WTC11 (cell line): Measurements from ENCODE around the gene AEBP2. TPM values are rescaled to one million over a fixed set of nuclear protein-coding genes. Genes with fewer than 3 reads are reported as not detected.
A peak's percentile ranks its signal among the peaks of the same experiment; 100 is the strongest.
"Not testable (repeated sequence)": the region's sequence is repeated elsewhere in the genome, so short reads cannot be mapped to it uniquely, and the experiment has no call there.

Source experiments
- ATAC-seq: fragments of 200-7000 bp; cut with Tn5 transposase; 2 replicates; pipeline ENCODE4 v1.10.0; 2021; ENCODE audit warnings: mild to moderate bottlenecking, moderate library complexity
- CTCF ChIA-PET: fragments of 300-600 bp; sonication (Branson Sonifier 250); formaldehyde crosslinking; loops from one replicate; lab custom pipeline; 2021; ENCODE audit warnings: antibody characterized with exemption; lab: Charles Lee
- POLR2A ChIA-PET: fragments of 350-600 bp; sonication (Branson Sonifier 250); formaldehyde crosslinking; loops from one replicate; lab custom pipeline; 2021; ENCODE audit warnings: antibody characterized with exemption; lab: Charles Lee
- DNase-seq: peaks from one replicate; pipeline ENCODE4 v3.0.0; 2021; ENCODE audit warnings: low spot score
- H3K27ac Mint-ChIP-seq: 2 replicates; pipeline ENCODE4 v1.8.0; 2021; ENCODE audit warnings: mixed read lengths
- H3K27me3 Mint-ChIP-seq: 2 replicates; pipeline ENCODE4 v1.8.0; 2021; ENCODE audit warnings: low read depth, mild to moderate bottlenecking, moderate library complexity, mixed read lengths
- H3K36me3 Mint-ChIP-seq: 2 replicates; pipeline ENCODE4 v1.8.0; 2021; ENCODE audit warnings: mixed read lengths
- H3K4me1 Mint-ChIP-seq: 2 replicates; pipeline ENCODE4 v1.8.0; 2022; ENCODE audit warnings: mixed read lengths
- H3K4me3 Mint-ChIP-seq: 2 replicates; pipeline ENCODE4 v1.8.0; 2021; ENCODE audit warnings: mild to moderate bottlenecking, moderate library complexity, mixed read lengths
- H3K9me3 Mint-ChIP-seq: 2 replicates; pipeline ENCODE4 v1.8.0; 2021; ENCODE audit warnings: mixed read lengths
- ATF1 ChIP-seq: sonication (generic); formaldehyde crosslinking; IDR thresholded peaks from 2 replicates; pipeline ENCODE4 v1.8.1; 2023; ENCODE audit warnings: mild to moderate bottlenecking, moderate library complexity, missing genetic modification reagents
- ELF4 ChIP-seq: sonication (generic); formaldehyde crosslinking; IDR thresholded peaks from 2 replicates; pipeline ENCODE4 v1.8.1; 2022; ENCODE audit warnings: low read depth, mild to moderate bottlenecking, moderate library complexity, missing genetic modification reagents
- NR3C1 ChIP-seq: sonication (generic); formaldehyde crosslinking; conservative IDR thresholded peaks from 2 replicates; pipeline ENCODE4 v1.8.1; 2023; ENCODE audit warnings: low read depth, mild to moderate bottlenecking, missing genetic modification reagents
- PRRX2 ChIP-seq: fragments of 250-450 bp; sonication (Bioruptor Pico); IDR thresholded peaks from 2 replicates; pipeline ENCODE4 v1.8.0; 2021; ENCODE audit warnings: mild to moderate bottlenecking
- RORB ChIP-seq: fragments of 250-450 bp; sonication (Bioruptor Pico); IDR thresholded peaks from 2 replicates; pipeline ENCODE4 v1.9.0; 2021; ENCODE audit warnings: mild to moderate bottlenecking
- SP1 ChIP-seq: sonication (generic); formaldehyde crosslinking; conservative IDR thresholded peaks from 2 replicates; pipeline ENCODE4 v1.8.1; 2022; ENCODE audit warnings: missing genetic modification reagents
- TEAD4 ChIP-seq: sonication (generic); formaldehyde crosslinking; IDR thresholded peaks from 2 replicates; pipeline ENCODE4 v1.8.0; 2022; ENCODE audit warnings: mild to moderate bottlenecking, missing genetic modification reagents
- ZNF396 ChIP-seq: fragments of 250-450 bp; sonication (Bioruptor Pico); IDR thresholded peaks from 2 replicates; pipeline ENCODE4 v1.8.0; 2021; ENCODE audit warnings: mild to moderate bottlenecking, moderate library complexity, borderline replicate concordance
- total RNA-seq: library from RNA; stranded (reverse); gene quantifications from 3 replicates; pipeline ENCODE4 v1.2.3, GENCODE V29; 2021
- TF ChIP-seq, protein P1 (sequence below): fragments of 250-450 bp; sonication (Bioruptor Pico); IDR thresholded peaks from 2 replicates; pipeline ENCODE4 v1.9.0; 2021; ENCODE audit warnings: mild to moderate bottlenecking
- TF ChIP-seq, protein P2 (sequence below): fragments of 250-450 bp; sonication (Bioruptor Pico); conservative IDR thresholded peaks from 2 replicates; pipeline ENCODE4 v1.9.0; 2021; ENCODE audit warnings: mild to moderate bottlenecking
- TF ChIP-seq, protein P3 (sequence below): sonication (generic); formaldehyde crosslinking; IDR thresholded peaks from 2 replicates; pipeline ENCODE4 v1.8.1; 2023; ENCODE audit warnings: mild to moderate bottlenecking, moderate library complexity, missing genetic modification reagents
- TF ChIP-seq, protein P4 (sequence below): fragments of 250-450 bp; sonication (Bioruptor Pico); IDR thresholded peaks from 2 replicates; pipeline ENCODE4 v1.9.0; 2021; ENCODE audit warnings: mild to moderate bottlenecking, borderline replicate concordance
- TF ChIP-seq, protein P5 (sequence below): sonication (generic); formaldehyde crosslinking; IDR thresholded peaks from 2 replicates; pipeline ENCODE4 v1.8.1; 2022; ENCODE audit warnings: low read depth, mild to moderate bottlenecking, moderate library complexity, missing genetic modification reagents, borderline replicate concordance

Gene AEBP2
- total RNA-seq, 1 experiment from 2014 or later: 65.9 TPM

DNA sequence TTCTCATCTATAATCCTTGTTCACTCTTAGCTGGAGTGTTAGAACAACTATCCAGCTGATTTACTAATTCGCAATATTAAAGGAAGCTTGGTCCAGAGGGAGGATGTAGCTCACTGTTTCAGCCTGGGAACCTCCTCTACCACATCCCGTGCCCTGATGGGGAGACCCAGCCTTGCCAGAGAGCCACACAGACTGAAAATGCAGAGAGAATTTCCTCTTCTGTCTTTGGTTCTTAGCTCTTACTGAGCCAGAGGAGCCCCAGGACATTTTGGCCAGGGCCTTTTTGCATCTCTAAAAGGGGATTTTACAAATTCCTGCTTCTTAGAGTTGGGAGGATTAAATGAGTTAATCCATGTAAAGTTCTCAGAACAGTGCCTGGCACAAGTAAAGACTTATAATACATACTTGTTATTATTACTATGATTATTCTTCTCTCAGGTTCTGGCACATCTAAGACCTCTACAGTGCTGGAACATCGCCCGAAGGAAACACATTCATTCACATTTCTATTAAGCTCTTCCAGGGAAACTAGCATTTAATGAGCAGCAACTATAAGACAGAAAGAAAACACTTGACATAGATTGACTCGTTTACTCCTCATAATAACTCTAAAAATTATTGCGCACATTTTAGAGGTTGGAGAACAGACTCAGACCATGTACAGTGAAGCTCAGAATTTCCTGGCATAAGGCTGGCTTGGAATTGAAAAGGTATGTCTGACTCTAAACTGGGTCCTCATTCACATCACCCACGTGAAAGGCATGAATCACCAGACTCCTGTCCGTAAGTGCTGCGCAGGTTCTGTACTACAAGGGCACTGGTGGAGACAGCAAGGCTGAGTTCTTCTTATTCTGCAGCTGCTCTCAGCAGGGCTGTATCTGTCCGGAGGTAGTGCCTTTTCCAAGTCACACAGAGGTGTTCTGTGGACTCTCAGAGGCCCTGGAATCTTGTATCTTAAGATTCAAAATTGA is 27.8 kb upstream of the AEBP2 start (continued):
- TF ChIP-seq SP1 (CRISPR knock-in tag) (no peak), PRRX2 (no peak), ZNF396 (CRISPR knock-in tag) (no peak), ATF1 (CRISPR knock-in tag) (no peak), NR3C1 (CRISPR knock-in tag) (no peak)
- TF ChIP-seq, protein P1, sequence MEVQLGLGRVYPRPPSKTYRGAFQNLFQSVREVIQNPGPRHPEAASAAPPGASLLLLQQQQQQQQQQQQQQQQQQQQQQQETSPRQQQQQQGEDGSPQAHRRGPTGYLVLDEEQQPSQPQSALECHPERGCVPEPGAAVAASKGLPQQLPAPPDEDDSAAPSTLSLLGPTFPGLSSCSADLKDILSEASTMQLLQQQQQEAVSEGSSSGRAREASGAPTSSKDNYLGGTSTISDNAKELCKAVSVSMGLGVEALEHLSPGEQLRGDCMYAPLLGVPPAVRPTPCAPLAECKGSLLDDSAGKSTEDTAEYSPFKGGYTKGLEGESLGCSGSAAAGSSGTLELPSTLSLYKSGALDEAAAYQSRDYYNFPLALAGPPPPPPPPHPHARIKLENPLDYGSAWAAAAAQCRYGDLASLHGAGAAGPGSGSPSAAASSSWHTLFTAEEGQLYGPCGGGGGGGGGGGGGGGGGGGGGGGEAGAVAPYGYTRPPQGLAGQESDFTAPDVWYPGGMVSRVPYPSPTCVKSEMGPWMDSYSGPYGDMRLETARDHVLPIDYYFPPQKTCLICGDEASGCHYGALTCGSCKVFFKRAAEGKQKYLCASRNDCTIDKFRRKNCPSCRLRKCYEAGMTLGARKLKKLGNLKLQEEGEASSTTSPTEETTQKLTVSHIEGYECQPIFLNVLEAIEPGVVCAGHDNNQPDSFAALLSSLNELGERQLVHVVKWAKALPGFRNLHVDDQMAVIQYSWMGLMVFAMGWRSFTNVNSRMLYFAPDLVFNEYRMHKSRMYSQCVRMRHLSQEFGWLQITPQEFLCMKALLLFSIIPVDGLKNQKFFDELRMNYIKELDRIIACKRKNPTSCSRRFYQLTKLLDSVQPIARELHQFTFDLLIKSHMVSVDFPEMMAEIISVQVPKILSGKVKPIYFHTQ (CRISPR knock-in tag): no peak
- TF ChIP-seq, all 79 proteins: peak for 0

DNA sequence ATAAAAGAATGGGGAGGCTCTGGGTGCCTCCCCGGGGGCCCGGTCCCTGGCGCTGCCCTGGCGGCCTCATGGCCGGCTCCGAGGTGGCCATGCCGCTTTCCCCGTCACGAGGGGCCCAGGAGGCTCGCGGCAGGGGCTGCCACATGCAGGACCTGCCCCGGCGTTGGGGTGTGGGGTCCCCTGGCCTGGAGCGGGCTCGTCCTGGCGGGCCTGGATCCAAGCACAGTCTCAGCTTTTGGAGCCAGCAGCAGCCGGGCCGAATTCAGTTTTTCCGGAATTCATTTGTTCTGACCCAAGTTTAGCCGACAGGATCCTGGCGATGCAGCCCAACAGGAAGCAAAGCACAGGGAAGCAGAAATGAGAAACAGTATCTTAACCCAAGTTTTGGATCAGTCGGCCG is 26.4 kb upstream of the AEBP2 start:
- ATAC-seq (no peak; the same call in 1 of the 2 replicates), DNase-seq (no peak)
- H3K4me1 Mint-ChIP-seq: peaks cover 42% of the 10 kb centered on the region
- H3K27ac Mint-ChIP-seq: no peak overlapping the region
- CTCF ChIA-PET: no interaction called here
- POLR2A ChIA-PET: no interaction called here
- no peak overlapping the region for H3K4me3 Mint-ChIP-seq
- no peaks in the 10 kb centered on the region for H3K9me3 Mint-ChIP-seq
- H3K27me3 Mint-ChIP-seq: no peaks in the 10 kb centered on the region
- H3K36me3 Mint-ChIP-seq: no peaks in the 10 kb centered on the region
- TF ChIP-seq, protein P2, sequence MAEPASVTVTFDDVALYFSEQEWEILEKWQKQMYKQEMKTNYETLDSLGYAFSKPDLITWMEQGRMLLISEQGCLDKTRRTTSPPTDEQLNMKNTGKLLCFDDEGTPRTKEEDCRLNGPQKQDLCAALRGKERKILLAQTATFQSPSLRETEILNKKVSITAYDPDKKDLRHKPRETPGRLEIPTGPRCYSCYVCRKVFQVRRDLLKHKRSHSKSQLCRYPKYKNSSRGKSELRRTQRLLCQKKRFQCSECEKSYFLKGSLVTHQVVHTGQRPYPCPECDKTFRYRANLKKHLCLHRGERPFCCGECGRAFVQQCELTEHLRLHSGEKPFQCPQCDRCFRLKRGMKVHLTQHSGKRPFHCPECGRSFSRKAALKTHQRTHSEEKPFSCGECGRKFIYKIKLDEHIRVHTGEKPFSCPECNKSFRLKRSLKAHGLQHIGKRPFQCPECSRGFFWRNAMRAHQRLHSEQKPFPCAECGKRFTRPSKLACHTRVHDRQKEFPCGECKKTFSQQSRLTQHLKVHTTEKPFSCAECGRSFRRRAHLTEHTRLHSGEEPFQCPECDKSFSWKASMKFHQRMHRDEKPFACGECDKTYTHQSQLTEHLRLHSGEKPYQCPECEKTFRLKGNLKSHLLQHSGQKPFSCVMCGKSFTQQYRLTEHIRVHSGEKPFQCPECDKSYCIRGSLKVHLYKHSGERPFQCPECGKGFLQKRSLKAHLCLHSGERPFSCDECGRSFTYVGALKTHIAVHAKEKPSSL (CRISPR knock-in tag): no peak
- 0 out of 2 replicates have a peak, but pooled peaks have one; percentile 22 for TF ChIP-seq ELF4 (CRISPR knock-in tag)
- TF ChIP-seq, protein P3, sequence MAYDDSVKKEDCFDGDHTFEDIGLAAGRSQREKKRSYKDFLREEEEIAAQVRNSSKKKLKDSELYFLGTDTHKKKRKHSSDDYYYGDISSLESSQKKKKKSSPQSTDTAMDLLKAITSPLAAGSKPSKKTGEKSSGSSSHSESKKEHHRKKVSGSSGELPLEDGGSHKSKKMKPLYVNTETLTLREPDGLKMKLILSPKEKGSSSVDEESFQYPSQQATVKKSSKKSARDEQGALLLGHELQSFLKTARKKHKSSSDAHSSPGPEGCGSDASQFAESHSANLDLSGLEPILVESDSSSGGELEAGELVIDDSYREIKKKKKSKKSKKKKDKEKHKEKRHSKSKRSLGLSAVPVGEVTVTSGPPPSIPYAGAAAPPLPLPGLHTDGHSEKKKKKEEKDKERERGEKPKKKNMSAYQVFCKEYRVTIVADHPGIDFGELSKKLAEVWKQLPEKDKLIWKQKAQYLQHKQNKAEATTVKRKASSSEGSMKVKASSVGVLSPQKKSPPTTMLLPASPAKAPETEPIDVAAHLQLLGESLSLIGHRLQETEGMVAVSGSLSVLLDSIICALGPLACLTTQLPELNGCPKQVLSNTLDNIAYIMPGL (CRISPR knock-in tag): 0 out of 2 replicates have a peak, but pooled peaks have one; percentile 23

DNA sequence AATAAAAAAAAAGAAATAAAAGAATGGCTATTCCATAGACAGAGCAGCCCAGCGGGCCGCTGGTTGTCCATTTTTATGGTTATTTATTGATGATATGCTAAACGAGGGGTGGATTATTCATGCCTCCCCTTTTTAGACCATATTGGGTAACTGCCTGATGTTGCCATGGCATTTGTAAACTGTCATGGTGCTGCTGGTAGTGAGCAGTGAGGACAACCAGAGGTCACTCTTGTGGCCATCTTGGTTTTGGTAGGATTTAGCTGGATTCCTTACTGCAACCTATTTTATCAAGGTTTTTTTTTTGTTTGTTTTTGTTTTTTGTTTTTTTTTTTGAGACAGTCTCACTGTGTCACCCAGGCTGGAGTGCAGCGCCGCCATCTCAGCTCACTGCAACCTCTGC is 25.7 kb upstream of the AEBP2 start:
- ATAC-seq, POLR2A ChIA-PET, H3K4me3 Mint-ChIP-seq, DNase-seq, CTCF ChIA-PET, H3K9me3 Mint-ChIP-seq, H3K27ac Mint-ChIP-seq, H3K36me3 Mint-ChIP-seq, H3K27me3 Mint-ChIP-seq: not testable (repeated sequence)
- peaks cover 38% of the 10 kb centered on the region for H3K4me1 Mint-ChIP-seq

DNA sequence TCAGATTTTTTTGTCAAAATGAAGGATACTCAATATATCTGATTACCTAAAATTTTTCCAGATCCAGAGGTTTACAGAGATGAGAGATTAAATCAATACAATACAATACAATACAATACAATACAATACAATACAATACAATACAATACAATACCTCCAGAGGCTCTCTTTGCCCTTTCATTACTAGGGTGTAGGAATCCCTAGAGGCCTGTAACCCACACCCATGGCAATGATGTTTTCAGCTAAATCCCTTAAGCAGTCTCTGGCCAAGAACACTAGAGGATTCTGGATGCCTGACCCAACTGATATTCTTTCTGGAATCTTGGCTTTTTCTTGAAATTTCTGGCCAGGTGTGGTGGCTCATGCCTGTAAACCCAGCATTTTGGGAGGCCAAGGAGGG is 23.7 kb upstream of the AEBP2 start:
- H3K4me3 Mint-ChIP-seq: no peak overlapping the region
- TF ChIP-seq ATF1 (CRISPR knock-in tag) (no peak), RORB (no peak), TEAD4 (CRISPR knock-in tag) (no peak)
- TF ChIP-seq, protein P4, sequence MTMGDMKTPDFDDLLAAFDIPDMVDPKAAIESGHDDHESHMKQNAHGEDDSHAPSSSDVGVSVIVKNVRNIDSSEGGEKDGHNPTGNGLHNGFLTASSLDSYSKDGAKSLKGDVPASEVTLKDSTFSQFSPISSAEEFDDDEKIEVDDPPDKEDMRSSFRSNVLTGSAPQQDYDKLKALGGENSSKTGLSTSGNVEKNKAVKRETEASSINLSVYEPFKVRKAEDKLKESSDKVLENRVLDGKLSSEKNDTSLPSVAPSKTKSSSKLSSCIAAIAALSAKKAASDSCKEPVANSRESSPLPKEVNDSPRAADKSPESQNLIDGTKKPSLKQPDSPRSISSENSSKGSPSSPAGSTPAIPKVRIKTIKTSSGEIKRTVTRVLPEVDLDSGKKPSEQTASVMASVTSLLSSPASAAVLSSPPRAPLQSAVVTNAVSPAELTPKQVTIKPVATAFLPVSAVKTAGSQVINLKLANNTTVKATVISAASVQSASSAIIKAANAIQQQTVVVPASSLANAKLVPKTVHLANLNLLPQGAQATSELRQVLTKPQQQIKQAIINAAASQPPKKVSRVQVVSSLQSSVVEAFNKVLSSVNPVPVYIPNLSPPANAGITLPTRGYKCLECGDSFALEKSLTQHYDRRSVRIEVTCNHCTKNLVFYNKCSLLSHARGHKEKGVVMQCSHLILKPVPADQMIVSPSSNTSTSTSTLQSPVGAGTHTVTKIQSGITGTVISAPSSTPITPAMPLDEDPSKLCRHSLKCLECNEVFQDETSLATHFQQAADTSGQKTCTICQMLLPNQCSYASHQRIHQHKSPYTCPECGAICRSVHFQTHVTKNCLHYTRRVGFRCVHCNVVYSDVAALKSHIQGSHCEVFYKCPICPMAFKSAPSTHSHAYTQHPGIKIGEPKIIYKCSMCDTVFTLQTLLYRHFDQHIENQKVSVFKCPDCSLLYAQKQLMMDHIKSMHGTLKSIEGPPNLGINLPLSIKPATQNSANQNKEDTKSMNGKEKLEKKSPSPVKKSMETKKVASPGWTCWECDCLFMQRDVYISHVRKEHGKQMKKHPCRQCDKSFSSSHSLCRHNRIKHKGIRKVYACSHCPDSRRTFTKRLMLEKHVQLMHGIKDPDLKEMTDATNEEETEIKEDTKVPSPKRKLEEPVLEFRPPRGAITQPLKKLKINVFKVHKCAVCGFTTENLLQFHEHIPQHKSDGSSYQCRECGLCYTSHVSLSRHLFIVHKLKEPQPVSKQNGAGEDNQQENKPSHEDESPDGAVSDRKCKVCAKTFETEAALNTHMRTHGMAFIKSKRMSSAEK (CRISPR knock-in tag): no peak
- TF ChIP-seq, protein P5, sequence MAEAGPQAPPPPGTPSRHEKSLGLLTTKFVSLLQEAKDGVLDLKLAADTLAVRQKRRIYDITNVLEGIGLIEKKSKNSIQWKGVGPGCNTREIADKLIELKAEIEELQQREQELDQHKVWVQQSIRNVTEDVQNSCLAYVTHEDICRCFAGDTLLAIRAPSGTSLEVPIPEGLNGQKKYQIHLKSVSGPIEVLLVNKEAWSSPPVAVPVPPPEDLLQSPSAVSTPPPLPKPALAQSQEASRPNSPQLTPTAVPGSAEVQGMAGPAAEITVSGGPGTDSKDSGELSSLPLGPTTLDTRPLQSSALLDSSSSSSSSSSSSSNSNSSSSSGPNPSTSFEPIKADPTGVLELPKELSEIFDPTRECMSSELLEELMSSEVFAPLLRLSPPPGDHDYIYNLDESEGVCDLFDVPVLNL: no peak
- H3K36me3 Mint-ChIP-seq: peaks cover 3% of the 10 kb centered on the region; the same call in 1 of the 2 replicates
- no peak for DNase-seq
- H3K9me3 Mint-ChIP-seq: peaks cover 4% of the 10 kb centered on the region; the same call in 1 of the 2 replicates
- no peaks in the 10 kb centered on the region for H3K27me3 Mint-ChIP-seq
- ChIA-PET POLR2A (no interaction called here), CTCF (no interaction called here)
- ATAC-seq: no peak
- peaks cover 20% of the 10 kb centered on the region for H3K4me1 Mint-ChIP-seq
- no peak overlapping the region for H3K27ac Mint-ChIP-seq
